H1 (cell line): ENCODE measurements around the gene RALGAPA1. TPM values are rescaled to one million over a fixed set of nuclear protein-coding genes. Genes with fewer than 3 reads are reported as not detected.

Experiments
- CBX5 ChIP-seq: fragments of 300-800, 300-1000 bp; sonication (generic); IDR thresholded peaks from 2 replicates; pipeline ENCODE4 v1.7.1; 2016; ENCODE audit warnings: antibody characterized with exemption, low read length, low read depth
- CEBPB ChIP-seq: IDR thresholded peaks from 2 replicates; pipeline ENCODE4 v1.6.1; 2012; ENCODE audit warnings: low read depth, low read length
- CHD2 ChIP-seq: IDR thresholded peaks from 2 replicates; pipeline ENCODE4 v1.6.1; 2012; ENCODE audit warnings: low read length, improper control_type of control experiment
- CREB1 ChIP-seq: IDR thresholded peaks from 2 replicates; pipeline ENCODE4 v1.6.1; 2012; ENCODE audit warnings: inconsistent platforms
- CTBP2 ChIP-seq: IDR thresholded peaks from 2 replicates; pipeline ENCODE4 v1.7.0; 2011; ENCODE audit warnings: borderline replicate concordance, mild to moderate bottlenecking, moderate library complexity, mixed read lengths, low read length; ENCODE audit not compliant: insufficient read depth, insufficient read length
- FOSL1 ChIP-seq: IDR thresholded peaks from 2 replicates; pipeline ENCODE4 v1.6.1; 2011; ENCODE audit warnings: mild to moderate bottlenecking, low read depth, low read length, moderate library complexity; ENCODE audit not compliant: insufficient read depth
- HDAC6 ChIP-seq: IDR thresholded peaks from one replicate; pipeline ENCODE4 v1.7.1; 2012; ENCODE audit warnings: low read depth, mild to moderate bottlenecking, inconsistent platforms, low read length, moderate library complexity
- NRF1 ChIP-seq: IDR thresholded peaks from 2 replicates; pipeline ENCODE4 v1.6.1; 2011; ENCODE audit warnings: mild to moderate bottlenecking, low read depth, low read length, improper control_type of control experiment
- SP1 ChIP-seq: IDR thresholded peaks from 2 replicates; pipeline ENCODE4 v1.6.1; 2011; ENCODE audit warnings: low read depth, low read length
- TAF1 ChIP-seq: IDR thresholded peaks from 2 replicates; pipeline ENCODE4 v1.6.1; 2011; ENCODE audit warnings: mild to moderate bottlenecking, low read depth, low read length
- polyA plus RNA-seq, 7 experiments: library from polyadenylated mRNA; depleted of rRNA in 3 of 7; stranded (reverse) in 5 of 7; unstranded in 2 of 7; fragments of >200 nt in 5 of 7; fragments of 200-250 nt in 2 of 7; gene quantifications; 1 replicate in 5 of 7; 2 replicates in 1 of 7; 4 replicates in 1 of 7; pipeline versions ENCODE4 v1.2.1 to v1.2.3, GENCODE V29; 2011 to 2013; ENCODE audit warnings: missing spikeins in 2 of 7, mixed read lengths in 2 of 7
- total RNA-seq: library from RNA; stranded (reverse); fragmentation: NEBNext Ultra II Directional; extraction: Animal tissue kit (Norgen Biotek cat#: 25700); gene quantifications from 2 replicates; pipeline ENCODE4 v1.2.1, GENCODE V29; 2021
- TF ChIP-seq, protein P1 (sequence below): fragments of 300-600 bp; sonication (generic); IDR thresholded peaks from 2 replicates; pipeline ENCODE4 v1.7.1; 2012; ENCODE audit warnings: low read length, moderate library complexity, mild to moderate bottlenecking, inconsistent platforms; ENCODE audit not compliant: insufficient replicate concordance
- TF ChIP-seq, protein P2 (sequence below): IDR thresholded peaks from 2 replicates; pipeline ENCODE4 v1.6.1; 2012; ENCODE audit warnings: inconsistent platforms

The RALGAPA1 gene
- total and polyA plus RNA-seq, 2 of the 8 experiments (the other 6 are each of a cell fraction or from before 2014, with no cell fraction given) = 4.2 to 26.7 TPM

DNA sequence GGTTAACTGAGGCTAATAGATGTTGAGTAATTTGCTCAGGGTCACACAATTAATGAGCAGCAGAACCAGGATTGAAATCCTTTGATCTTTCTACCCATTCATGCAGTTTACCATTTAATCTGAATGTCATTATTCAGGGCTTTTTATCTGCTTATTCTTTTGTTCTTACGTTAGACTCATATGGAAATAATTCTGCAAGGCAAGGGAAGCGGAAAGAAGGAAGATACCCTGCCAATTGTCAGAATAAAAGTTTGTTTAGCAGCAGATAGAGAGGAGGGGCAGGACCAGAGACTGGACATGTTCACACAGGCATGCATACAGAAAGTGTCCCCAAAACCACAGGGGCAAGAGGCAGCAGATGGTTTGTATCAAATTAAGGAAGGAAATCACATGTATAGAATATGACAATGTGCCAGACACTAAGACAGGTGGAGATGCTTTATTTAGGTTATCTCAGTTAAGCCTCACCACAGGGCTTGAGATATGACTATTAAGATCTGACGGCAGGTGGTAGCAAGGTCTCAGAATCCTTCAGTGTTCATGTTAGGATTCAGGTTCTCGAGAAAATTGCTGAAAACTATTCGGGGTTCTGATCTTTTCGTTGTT, 46.9 kb upstream of the RALGAPA1 start (continued):
- TF ChIP-seq, protein P1, sequence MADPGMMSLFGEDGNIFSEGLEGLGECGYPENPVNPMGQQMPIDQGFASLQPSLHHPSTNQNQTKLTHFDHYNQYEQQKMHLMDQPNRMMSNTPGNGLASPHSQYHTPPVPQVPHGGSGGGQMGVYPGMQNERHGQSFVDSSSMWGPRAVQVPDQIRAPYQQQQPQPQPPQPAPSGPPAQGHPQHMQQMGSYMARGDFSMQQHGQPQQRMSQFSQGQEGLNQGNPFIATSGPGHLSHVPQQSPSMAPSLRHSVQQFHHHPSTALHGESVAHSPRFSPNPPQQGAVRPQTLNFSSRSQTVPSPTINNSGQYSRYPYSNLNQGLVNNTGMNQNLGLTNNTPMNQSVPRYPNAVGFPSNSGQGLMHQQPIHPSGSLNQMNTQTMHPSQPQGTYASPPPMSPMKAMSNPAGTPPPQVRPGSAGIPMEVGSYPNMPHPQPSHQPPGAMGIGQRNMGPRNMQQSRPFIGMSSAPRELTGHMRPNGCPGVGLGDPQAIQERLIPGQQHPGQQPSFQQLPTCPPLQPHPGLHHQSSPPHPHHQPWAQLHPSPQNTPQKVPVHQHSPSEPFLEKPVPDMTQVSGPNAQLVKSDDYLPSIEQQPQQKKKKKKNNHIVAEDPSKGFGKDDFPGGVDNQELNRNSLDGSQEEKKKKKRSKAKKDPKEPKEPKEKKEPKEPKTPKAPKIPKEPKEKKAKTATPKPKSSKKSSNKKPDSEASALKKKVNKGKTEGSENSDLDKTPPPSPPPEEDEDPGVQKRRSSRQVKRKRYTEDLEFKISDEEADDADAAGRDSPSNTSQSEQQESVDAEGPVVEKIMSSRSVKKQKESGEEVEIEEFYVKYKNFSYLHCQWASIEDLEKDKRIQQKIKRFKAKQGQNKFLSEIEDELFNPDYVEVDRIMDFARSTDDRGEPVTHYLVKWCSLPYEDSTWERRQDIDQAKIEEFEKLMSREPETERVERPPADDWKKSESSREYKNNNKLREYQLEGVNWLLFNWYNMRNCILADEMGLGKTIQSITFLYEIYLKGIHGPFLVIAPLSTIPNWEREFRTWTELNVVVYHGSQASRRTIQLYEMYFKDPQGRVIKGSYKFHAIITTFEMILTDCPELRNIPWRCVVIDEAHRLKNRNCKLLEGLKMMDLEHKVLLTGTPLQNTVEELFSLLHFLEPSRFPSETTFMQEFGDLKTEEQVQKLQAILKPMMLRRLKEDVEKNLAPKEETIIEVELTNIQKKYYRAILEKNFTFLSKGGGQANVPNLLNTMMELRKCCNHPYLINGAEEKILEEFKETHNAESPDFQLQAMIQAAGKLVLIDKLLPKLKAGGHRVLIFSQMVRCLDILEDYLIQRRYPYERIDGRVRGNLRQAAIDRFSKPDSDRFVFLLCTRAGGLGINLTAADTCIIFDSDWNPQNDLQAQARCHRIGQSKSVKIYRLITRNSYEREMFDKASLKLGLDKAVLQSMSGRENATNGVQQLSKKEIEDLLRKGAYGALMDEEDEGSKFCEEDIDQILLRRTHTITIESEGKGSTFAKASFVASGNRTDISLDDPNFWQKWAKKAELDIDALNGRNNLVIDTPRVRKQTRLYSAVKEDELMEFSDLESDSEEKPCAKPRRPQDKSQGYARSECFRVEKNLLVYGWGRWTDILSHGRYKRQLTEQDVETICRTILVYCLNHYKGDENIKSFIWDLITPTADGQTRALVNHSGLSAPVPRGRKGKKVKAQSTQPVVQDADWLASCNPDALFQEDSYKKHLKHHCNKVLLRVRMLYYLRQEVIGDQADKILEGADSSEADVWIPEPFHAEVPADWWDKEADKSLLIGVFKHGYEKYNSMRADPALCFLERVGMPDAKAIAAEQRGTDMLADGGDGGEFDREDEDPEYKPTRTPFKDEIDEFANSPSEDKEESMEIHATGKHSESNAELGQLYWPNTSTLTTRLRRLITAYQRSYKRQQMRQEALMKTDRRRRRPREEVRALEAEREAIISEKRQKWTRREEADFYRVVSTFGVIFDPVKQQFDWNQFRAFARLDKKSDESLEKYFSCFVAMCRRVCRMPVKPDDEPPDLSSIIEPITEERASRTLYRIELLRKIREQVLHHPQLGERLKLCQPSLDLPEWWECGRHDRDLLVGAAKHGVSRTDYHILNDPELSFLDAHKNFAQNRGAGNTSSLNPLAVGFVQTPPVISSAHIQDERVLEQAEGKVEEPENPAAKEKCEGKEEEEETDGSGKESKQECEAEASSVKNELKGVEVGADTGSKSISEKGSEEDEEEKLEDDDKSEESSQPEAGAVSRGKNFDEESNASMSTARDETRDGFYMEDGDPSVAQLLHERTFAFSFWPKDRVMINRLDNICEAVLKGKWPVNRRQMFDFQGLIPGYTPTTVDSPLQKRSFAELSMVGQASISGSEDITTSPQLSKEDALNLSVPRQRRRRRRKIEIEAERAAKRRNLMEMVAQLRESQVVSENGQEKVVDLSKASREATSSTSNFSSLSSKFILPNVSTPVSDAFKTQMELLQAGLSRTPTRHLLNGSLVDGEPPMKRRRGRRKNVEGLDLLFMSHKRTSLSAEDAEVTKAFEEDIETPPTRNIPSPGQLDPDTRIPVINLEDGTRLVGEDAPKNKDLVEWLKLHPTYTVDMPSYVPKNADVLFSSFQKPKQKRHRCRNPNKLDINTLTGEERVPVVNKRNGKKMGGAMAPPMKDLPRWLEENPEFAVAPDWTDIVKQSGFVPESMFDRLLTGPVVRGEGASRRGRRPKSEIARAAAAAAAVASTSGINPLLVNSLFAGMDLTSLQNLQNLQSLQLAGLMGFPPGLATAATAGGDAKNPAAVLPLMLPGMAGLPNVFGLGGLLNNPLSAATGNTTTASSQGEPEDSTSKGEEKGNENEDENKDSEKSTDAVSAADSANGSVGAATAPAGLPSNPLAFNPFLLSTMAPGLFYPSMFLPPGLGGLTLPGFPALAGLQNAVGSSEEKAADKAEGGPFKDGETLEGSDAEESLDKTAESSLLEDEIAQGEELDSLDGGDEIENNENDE = no peak
- TF ChIP-seq, protein P2, sequence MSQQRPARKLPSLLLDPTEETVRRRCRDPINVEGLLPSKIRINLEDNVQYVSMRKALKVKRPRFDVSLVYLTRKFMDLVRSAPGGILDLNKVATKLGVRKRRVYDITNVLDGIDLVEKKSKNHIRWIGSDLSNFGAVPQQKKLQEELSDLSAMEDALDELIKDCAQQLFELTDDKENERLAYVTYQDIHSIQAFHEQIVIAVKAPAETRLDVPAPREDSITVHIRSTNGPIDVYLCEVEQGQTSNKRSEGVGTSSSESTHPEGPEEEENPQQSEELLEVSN = no peak
- TF ChIP-seq CHD2 = no peak
- TF ChIP-seq SP1 = no peak
- no peak for TF ChIP-seq CTBP2
- TF ChIP-seq TAF1 = no peak
- no peak for TF ChIP-seq CREB1
- TF ChIP-seq NRF1 = no peak
- no peak for TF ChIP-seq FOSL1
- TF ChIP-seq CBX5 = no peak
- TF ChIP-seq HDAC6 = no peak
- no peak for TF ChIP-seq CEBPB
